ENCODE data around the gene CBY1.

GRCh38 chr22:38649841-38650522 is 6.5 kb upstream of the CBY1 start:
- no peak for TF ChIP-seq CTCF (IDR thresholded peaks at IDR 0.05 in 8 of 11, conservative IDR thresholded peaks at IDR 0.05 in 3 of 11)
- no peak for TF ChIP-seq POLR2A (IDR thresholded peaks at IDR 0.05)
